B cell (primary cell): ENCODE measurements around the gene ANKRD33B. TPM values are rescaled to one million over a fixed set of nuclear protein-coding genes. Genes with fewer than 3 reads are reported as not detected.

ENCODE experiments used
- ATAC-seq: fragments of 200-7000 bp; cut with Tn5 transposase; one replicate; pipeline ENCODE4 v1.10.0; 2021; ENCODE audit warnings: low read depth, mild to moderate bottlenecking, moderate number of reproducible peaks, moderate library complexity
- CTCF ChIA-PET: fragments of 350-600 bp; sonication (Branson Sonifier 250); formaldehyde crosslinking; loops from one replicate; lab custom pipeline; 2021; ENCODE audit warnings: antibody characterized with exemption, inconsistent platforms; lab: Charles Lee
- POLR2A ChIA-PET: fragments of 350-600 bp; sonication (Branson Sonifier 250); formaldehyde crosslinking; loops from one replicate; lab custom pipeline; 2021; ENCODE audit warnings: antibody characterized with exemption; lab: Charles Lee
- DNase-seq: peaks from one replicate; pipeline ENCODE4 v3.0.0; 2013
- H2AFZ ChIP-seq: 2 replicates; pipeline ENCODE4 v1.6.1; 2012; ENCODE audit warnings: mild to moderate bottlenecking, low read depth, low read length; ENCODE audit not compliant: insufficient read depth, poor library complexity, severe bottlenecking
- H3K27ac ChIP-seq, 2 donors: 1 replicate in 1 of 2; 2 replicates in 1 of 2; pipeline ENCODE4 v1.5.1; 2012 to 2013; ENCODE audit warnings: low read length in 2 of 2, mild to moderate bottlenecking in 2 of 2, moderate library complexity in 1 of 2
- H3K27me3 ChIP-seq, 4 experiments: fragments of 200-600 bp in 1 of 4; sonication (generic) in 1 of 4; replicated peaks in 1 of 4; 1 replicate in 2 of 4; 2 replicates in 2 of 4; pipeline versions ENCODE4 v1.6.1 to v1.7.0; 2013 to 2016; ENCODE audit warnings: low read length in 3 of 4, mild to moderate bottlenecking in 2 of 4, mixed read lengths in 1 of 4, moderate library complexity in 1 of 4; ENCODE audit not compliant: insufficient read depth in 4 of 4, control insufficient read depth in 3 of 4; ENCODE audit errors: control extremely low read depth in 1 of 4
- H3K36me3 ChIP-seq, 2 experiments: replicated peaks in 1 of 2; 1 replicate in 1 of 2; 2 replicates in 1 of 2; pipeline versions ENCODE4 v1.6.1 to v1.7.1; 2013; ENCODE audit warnings: low read length in 1 of 2; ENCODE audit not compliant: insufficient read depth in 2 of 2, control insufficient read depth in 1 of 2; ENCODE audit errors: control extremely low read depth in 1 of 2, extremely low read depth in 1 of 2
- H3K4me1 ChIP-seq, 2 donors: fragments of 200-600 bp in 1 of 2; sonication (generic) in 1 of 2; 1 replicate in 1 of 2; 2 replicates in 1 of 2; pipeline versions ENCODE4 v1.5.1 to v1.6.1; 2013 to 2017; ENCODE audit warnings: low read length in 2 of 2; ENCODE audit not compliant: control insufficient read depth in 2 of 2, insufficient read depth in 2 of 2
- H3K4me2 ChIP-seq: replicated peaks from 2 replicates; pipeline ENCODE3; 2012; ENCODE audit warnings: mild to moderate bottlenecking, low read depth, low read length; ENCODE audit not compliant: poor library complexity, severe bottlenecking
- H3K4me3 ChIP-seq, 5 experiments: fragments of 200-600 bp in 1 of 5; sonication (generic) in 1 of 5; 1 replicate in 3 of 5; 2 replicates in 2 of 5; pipeline versions ENCODE4 v1.5.1 to v1.7.0; 2011 to 2016; ENCODE audit warnings: low read length in 4 of 5, mild to moderate bottlenecking in 4 of 5, low read depth in 2 of 5, control low read depth in 1 of 5, moderate library complexity in 1 of 5; ENCODE audit not compliant: insufficient read depth in 1 of 5; ENCODE audit errors: control extremely low read depth in 1 of 5, extremely low read depth in 1 of 5
- H3K79me2 ChIP-seq: fragments of 200-600 bp; sonication (generic); one replicate; pipeline ENCODE4 v1.6.0; 2016; ENCODE audit warnings: low read length; ENCODE audit not compliant: control insufficient read depth, insufficient read depth
- H3K9ac ChIP-seq: fragments of 200-600 bp; sonication (generic); 2 replicates; pipeline ENCODE4 v1.6.1; 2017; ENCODE audit warnings: mild to moderate bottlenecking, low read length, moderate library complexity
- H3K9me3 ChIP-seq, 3 donors: one replicate each; pipeline versions ENCODE4 v1.6.1 to v1.7.1; 2013; ENCODE audit warnings: low read length in 2 of 3; ENCODE audit not compliant: control insufficient read depth in 2 of 3, insufficient read depth in 1 of 3; ENCODE audit errors: control extremely low read depth in 1 of 3
- H4K20me1 ChIP-seq: 2 replicates; pipeline ENCODE4 v1.6.0; 2012; ENCODE audit warnings: mild to moderate bottlenecking, low read length; ENCODE audit not compliant: insufficient read depth, control insufficient read depth, poor library complexity, severe bottlenecking
- H3K27ac Mint-ChIP-seq: one replicate; pipeline ENCODE4 v1.8.0; 2021; ENCODE audit warnings: mixed read lengths
- H3K27me3 Mint-ChIP-seq: one replicate; pipeline ENCODE4 v1.8.0; 2021; ENCODE audit warnings: mixed read lengths
- H3K4me1 Mint-ChIP-seq: one replicate; pipeline ENCODE4 v1.8.0; 2021; ENCODE audit warnings: mixed read lengths
- H3K4me3 Mint-ChIP-seq: one replicate; pipeline ENCODE4 v1.8.0; 2021; ENCODE audit warnings: mixed read lengths
- H3K9me3 Mint-ChIP-seq: one replicate; pipeline ENCODE4 v1.8.0; 2022; ENCODE audit warnings: mixed read lengths; ENCODE audit not compliant: insufficient read depth
- CTCF ChIP-seq: fragments of 200-600 bp; IDR thresholded peaks from one replicate; pipeline ENCODE4 v1.8.0; 2022; ENCODE audit warnings: antibody characterized with exemption, mild to moderate bottlenecking
- EZH2 ChIP-seq: IDR thresholded peaks from 2 replicates; pipeline ENCODE4 v1.6.1; 2012; ENCODE audit warnings: borderline replicate concordance, low read depth, mild to moderate bottlenecking, moderate library complexity, low read length; ENCODE audit not compliant: insufficient read depth, poor library complexity, severe bottlenecking
- WGBS: methylation state at CpG from one replicate; pipeline ENCODE4 v1.1.5; 2013; ENCODE audit warnings: missing lambda C conversion rate; ENCODE audit not compliant: insufficient coverage; 5-methylcytosine and 5-hydroxymethylcytosine counted together
- intact Hi-C: fragments of 100-400 bp; cut with micrococcal nuclease; formaldehyde crosslinking; loops from one replicate; pipeline ENCODE4 v1.10.0; 2022
- polyA plus RNA-seq: library from polyadenylated mRNA; depleted of rRNA; stranded (reverse); fragments of >200 nt; gene quantifications from 2 replicates; pipeline ENCODE4 v1.2.3, GENCODE V29; 2012
- total RNA-seq, 2 donors: library from RNA; stranded (reverse); fragments of 120-200 nt in 1 of 2; gene quantifications; 1 replicate in 1 of 2; 2 replicates in 1 of 2; pipeline versions ENCODE4 v1.2.3 to v1.2.4, GENCODE V29; 2013 to 2022

The ANKRD33B gene
- total and polyA plus RNA-seq, 2 donors (not counting 1 experiment from before 2014, with no cell fraction given), result 2.9 to 23.4 TPM

GRCh38 chr5:10632110-10632761 lies 68.4 kb downstream of the ANKRD33B start:
- intact Hi-C loops, result loop anchor here (1.0 to 2.0 kb wide), 6 partner anchors 53 to 382 kb away; partner anchors contain the start of genes ANKRD33B, CCT5, DAP and MARCHF6
- H3K27ac ChIP-seq, result peak overlapping the region; percentile 95
- peak; percentile 48 for ATAC-seq
- H3K36me3 ChIP-seq, result no peaks in the 10 kb centered on the region
- ChIA-PET POLR2A (interaction anchor here (0.5 to 1.4 kb wide), 5 partner anchors 25 to 105 kb away, joined by 3 to 6 read pairs (median 5); no protein-coding TSS in a partner anchor), CTCF (interaction anchor here (0.6 to 2.0 kb wide), 9 partner anchors 10 to 181 kb away, joined by 3 to 14 read pairs (median 3); no protein-coding TSS in a partner anchor)
- peak overlapping the region in 4 of 5 experiments; percentile 39 to 68 (median 54) for H3K4me3 ChIP-seq
- DNase-seq, result peak; percentile 93
- Mint-ChIP-seq H3K27ac (peak overlapping the region; percentile 99), H3K4me1 (peaks cover 86% of the 10 kb centered on the region), H3K27me3 (no peaks in the 10 kb centered on the region), H3K4me3 (peak overlapping the region; percentile 92), H3K9me3 (no peaks in the 10 kb centered on the region)
- peak overlapping the region; percentile 63 for H2AFZ ChIP-seq
- H3K9me3 ChIP-seq, result peaks cover 0 to 4% (median 0%) of the 10 kb centered on the region in 3 donors
- peak overlapping the region; percentile 57 for H3K9ac ChIP-seq
- 16% methylated on average over 20 of the region's 23 CpGs for WGBS
- TF ChIP-seq EZH2, result no peak
- TF ChIP-seq CTCF, result no peak
- H3K27me3 ChIP-seq, result no peaks in the 10 kb centered on the region
- H3K4me2 ChIP-seq, result peak overlapping the region; percentile 87
- peaks cover 6% of the 10 kb centered on the region for H4K20me1 ChIP-seq
- peaks cover 69% of the 10 kb centered on the region for H3K79me2 ChIP-seq
- H3K4me1 ChIP-seq, result peaks cover 69 to 82% of the 10 kb centered on the region in 2 donors
